CD4-positive, alpha-beta T cell treated with Interleukin-4 for 1 hour (primary cell): Measurements from ENCODE around the gene SHISA9.

Experiments used
- DNase-seq, 2 donors: peaks; one replicate each; pipeline ENCODE4 v3.0.0-alpha.2; 2020 to 2022

SHISA9 gene

GRCh38 chr16:13203725-13204124 lies 302.3 kb downstream of the SHISA9 start:
- no peak for DNase-seq

GRCh38 chr16:13205352-13205751 lies 304.0 kb downstream of the SHISA9 start:
- no peak for DNase-seq

GRCh38 chr16:13206606-13207005 lies 305.2 kb downstream of the SHISA9 start:
- no peak for DNase-seq

- no peak for DNase-seq
These were observed 305.8 kb downstream of the SHISA9 start for GRCh38 chr16:13207151-13207550.

- DNase-seq: no peak
These were observed 322.3 kb downstream of the SHISA9 start for GRCh38 chr16:13223666-13224065.

GRCh38 chr16:13229039-13229438 lies 327.6 kb downstream of the SHISA9 start:
- no peak for DNase-seq

GRCh38 chr16:13231365-13231764 lies 330.0 kb downstream of the SHISA9 start:
- DNase-seq: no peak

GRCh38 chr16:13234999-13235398 lies 333.6 kb downstream of the SHISA9 start:
- no peak for DNase-seq

- DNase-seq: no peak
These were observed 334.9 kb downstream of the SHISA9 start for GRCh38 chr16:13236308-13236707.

GRCh38 chr16:13238182-13238581 lies 336.8 kb downstream of the SHISA9 start:
- no peak for DNase-seq

GRCh38 chr16:13242201-13242600 lies 340.8 kb downstream of the SHISA9 start:
- no peak for DNase-seq

- DNase-seq: no peak
These were observed 343.4 kb downstream of the SHISA9 start for GRCh38 chr16:13244770-13245169.

- DNase-seq: no peak
These were observed 344.4 kb downstream of the SHISA9 start for GRCh38 chr16:13245713-13246377.

GRCh38 chr16:13254998-13255614 lies 353.7 kb downstream of the SHISA9 start:
- no peak for DNase-seq

- no peak for DNase-seq
These were observed 361.1 kb downstream of the SHISA9 start for GRCh38 chr16:13262270-13263090.

- DNase-seq: no peak
These were observed 363.6 kb downstream of the SHISA9 start for GRCh38 chr16:13264749-13265552.

- no peak for DNase-seq
These were observed 368.0 kb downstream of the SHISA9 start for GRCh38 chr16:13269359-13269758.

GRCh38 chr16:13269905-13270528 lies 368.6 kb downstream of the SHISA9 start:
- DNase-seq: no peak

- DNase-seq: no peak
These were observed 369.2 kb downstream of the SHISA9 start for GRCh38 chr16:13270602-13271001.

- no peak for DNase-seq
These were observed 388.1 kb downstream of the SHISA9 start for GRCh38 chr16:13289515-13289914.
